GM10248 (cell line): ENCODE measurements around the gene TMEM248.
"Not testable (repeated sequence)": the region's sequence is repeated elsewhere in the genome, so short reads cannot be mapped to it uniquely, and the experiment has no call there.

Source experiments
- CTCF ChIA-PET: fragments of 300-600 bp; sonication (Branson Sonifier 250); formaldehyde crosslinking; extraction: SDS; loops from one replicate; lab custom pipeline; 2021; ENCODE audit warnings: antibody characterized with exemption; lab: Yijun Ruan, JAX
- POLR2A ChIA-PET: fragments of 350-650 bp; sonication (Branson Sonifier 250); formaldehyde crosslinking; extraction: SDS; loops from one replicate; lab custom pipeline; 2020; ENCODE audit warnings: antibody characterized with exemption; lab: Yijun Ruan, JAX
- DNase-seq: peaks from one replicate; pipeline ENCODE4 v3.0.0; 2012; ENCODE audit errors: extremely low spot score
- TF ChIP-seq, protein P1 (sequence below): IDR thresholded peaks from 2 replicates; pipeline ENCODE4 v1.5.1; 2012; ENCODE audit warnings: mild to moderate bottlenecking, low read depth; ENCODE audit errors: extremely low read depth, missing control alignments, control extremely low read depth

The TMEM248 gene, protein sequence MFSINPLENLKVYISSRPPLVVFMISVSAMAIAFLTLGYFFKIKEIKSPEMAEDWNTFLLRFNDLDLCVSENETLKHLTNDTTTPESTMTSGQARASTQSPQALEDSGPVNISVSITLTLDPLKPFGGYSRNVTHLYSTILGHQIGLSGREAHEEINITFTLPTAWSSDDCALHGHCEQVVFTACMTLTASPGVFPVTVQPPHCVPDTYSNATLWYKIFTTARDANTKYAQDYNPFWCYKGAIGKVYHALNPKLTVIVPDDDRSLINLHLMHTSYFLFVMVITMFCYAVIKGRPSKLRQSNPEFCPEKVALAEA

DNA sequence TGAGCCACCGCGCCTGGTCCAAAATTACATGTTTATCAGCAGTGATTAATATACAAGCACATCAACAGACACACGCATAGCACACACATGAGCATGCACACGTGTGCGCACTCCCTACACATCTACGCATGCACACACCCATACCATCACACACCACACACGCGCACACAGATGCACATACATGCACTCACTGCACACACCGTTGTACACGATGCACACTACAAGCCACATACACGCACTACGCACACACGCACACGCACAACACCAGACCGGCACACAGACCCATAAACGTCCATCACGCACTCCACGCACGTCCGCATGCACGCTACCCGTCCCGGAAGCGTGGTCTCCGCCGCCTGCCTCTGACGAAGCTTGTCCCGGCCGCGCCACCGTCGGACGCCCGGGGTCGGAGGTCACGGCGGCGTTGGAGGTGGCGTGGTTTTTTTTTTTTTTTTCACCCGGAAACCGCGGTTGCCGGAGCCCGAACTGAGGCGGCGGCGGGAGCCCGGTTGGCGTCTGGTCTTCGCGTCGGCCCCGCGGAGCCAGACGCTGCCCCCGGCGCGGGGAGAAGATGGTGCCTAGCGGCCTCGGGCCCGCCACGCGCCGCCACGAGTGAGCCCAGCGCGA lies at the start of gene TMEM248:
TMEM248 (plus strand) TSS at position 457 of the 627 bp plus-strand sequence. CDS start 20,641 bp downstream, outside the sequence.
- TF ChIP-seq, protein P1, sequence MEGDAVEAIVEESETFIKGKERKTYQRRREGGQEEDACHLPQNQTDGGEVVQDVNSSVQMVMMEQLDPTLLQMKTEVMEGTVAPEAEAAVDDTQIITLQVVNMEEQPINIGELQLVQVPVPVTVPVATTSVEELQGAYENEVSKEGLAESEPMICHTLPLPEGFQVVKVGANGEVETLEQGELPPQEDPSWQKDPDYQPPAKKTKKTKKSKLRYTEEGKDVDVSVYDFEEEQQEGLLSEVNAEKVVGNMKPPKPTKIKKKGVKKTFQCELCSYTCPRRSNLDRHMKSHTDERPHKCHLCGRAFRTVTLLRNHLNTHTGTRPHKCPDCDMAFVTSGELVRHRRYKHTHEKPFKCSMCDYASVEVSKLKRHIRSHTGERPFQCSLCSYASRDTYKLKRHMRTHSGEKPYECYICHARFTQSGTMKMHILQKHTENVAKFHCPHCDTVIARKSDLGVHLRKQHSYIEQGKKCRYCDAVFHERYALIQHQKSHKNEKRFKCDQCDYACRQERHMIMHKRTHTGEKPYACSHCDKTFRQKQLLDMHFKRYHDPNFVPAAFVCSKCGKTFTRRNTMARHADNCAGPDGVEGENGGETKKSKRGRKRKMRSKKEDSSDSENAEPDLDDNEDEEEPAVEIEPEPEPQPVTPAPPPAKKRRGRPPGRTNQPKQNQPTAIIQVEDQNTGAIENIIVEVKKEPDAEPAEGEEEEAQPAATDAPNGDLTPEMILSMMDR = no peak
- CTCF ChIA-PET = interaction anchor here (0.9 to 2.5 kb wide), 4 partner anchors 11 to 364 kb away, joined by 3 to 8 read pairs (median 4); no protein-coding TSS in a partner anchor
- DNase-seq = peak; percentile 88
- POLR2A ChIA-PET = interaction anchor here (0.6 to 0.7 kb wide), 2 partner anchors 41 to 125 kb away, joined by 4 to 5 read pairs; no protein-coding TSS in a partner anchor

DNA sequence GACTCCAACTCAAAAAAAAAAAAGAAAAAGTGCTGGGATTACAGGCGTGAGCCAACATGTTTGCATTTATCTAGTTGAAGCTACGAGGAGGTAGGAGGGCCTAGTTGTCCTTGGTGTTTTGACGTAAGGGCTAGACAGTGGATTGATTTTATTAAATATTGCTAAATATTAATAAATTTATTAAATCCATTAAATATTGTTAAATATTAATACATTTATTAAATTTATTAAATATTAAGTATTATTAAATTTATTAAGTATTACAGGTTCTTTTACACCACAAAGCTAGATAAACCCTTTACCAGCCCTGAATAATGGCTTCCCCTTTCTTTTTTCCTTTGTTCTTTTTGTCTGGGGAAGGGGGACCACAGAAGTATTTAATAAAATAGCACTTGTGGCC lies 47.5 kb upstream of the TMEM248 start:
- TF ChIP-seq, protein P1 = no peak
- DNase-seq = no peak
- POLR2A ChIA-PET = no interaction called here
- CTCF ChIA-PET = no interaction called here

DNA sequence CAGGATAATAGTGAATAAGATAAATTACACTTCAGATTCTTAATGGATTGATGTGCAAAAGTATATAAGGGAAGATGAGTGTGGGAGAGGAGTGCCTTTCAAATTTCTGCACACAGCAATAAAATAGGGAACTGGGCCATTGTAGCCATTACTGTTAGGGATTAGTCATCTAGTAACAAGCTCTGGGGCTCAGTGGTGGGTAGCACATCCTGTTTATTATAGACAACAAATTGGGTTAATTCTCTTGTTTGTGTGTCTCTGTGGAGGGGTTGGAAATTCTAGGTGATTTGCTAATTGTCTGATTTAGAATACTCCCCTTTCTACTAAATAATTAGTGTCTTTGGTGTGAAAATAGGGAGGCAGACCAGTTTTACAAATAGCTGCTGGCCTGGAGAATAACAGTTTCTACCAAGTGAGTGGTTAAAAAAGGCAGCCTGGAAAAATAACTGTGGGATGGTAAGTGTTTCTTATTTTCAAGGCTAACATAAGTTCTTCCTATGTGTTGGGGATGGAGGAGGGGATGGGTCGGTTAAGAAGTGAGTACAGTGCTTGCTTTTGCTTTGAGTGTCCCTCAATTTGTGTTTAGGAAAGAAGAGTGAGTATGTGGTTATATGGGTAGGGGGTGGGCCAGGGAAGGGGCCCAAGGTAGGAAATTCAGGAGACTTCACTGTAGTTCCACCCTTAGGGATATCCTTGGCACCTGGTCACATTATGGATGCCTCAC lies 43.3 kb upstream of the TMEM248 start:
- TF ChIP-seq, protein P1 = no peak
- peak; percentile 59 for DNase-seq
- CTCF ChIA-PET = interaction anchor here (1.0 to 1.4 kb wide), 4 partner anchors 12 to 80 kb away, joined by 3 to 5 read pairs (median 4); no protein-coding TSS in a partner anchor
- POLR2A ChIA-PET = no interaction called here

DNA sequence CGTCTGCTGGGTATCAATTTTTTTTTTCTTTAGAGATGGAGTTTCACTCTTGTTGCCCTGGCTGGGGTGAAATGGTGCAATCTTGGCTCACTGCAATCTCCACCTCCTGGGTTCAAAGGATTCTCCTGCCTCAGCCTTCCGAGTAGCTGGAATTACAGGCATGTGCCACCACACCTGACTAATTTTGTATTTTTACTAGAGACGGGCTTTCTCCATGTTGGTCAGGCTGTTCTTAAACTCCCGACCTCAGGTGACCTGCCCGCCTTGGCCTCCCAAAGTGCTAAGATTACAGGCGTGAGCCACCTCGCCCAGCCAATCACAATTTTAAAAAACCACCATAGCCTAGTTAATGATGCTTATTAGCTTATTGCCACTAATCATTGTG lies 42.7 kb upstream of the TMEM248 start:
- CTCF ChIA-PET = interaction anchor here (1.4 kb wide), 1 partner anchor 19 kb away, joined by 5 read pairs; no protein-coding TSS in a partner anchor

DNA sequence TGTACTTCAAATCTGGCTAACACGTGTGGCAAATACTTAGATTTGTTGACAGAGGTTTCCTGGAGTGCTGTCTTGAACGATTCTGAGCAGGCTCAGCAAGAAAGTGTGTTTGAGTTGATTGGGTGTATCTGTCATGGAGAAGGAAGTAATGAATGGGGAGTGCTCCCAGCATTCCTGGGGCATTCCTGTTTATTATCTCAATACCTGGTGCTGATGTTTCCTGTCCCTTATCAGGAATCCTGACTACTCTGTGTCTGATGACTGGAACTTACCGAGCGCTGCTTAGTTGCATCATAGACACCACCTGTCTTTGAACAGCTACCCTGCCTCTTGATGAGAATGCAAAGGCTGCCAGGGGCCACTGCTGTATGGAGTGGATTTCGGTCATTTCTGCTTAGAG lies 41.0 kb upstream of the TMEM248 start:
- TF ChIP-seq, protein P1 = no peak

More for the DNA sequence above, 42.7 kb upstream of the TMEM248 start:
- DNase-seq, POLR2A ChIA-PET: not testable (repeated sequence)

DNA sequence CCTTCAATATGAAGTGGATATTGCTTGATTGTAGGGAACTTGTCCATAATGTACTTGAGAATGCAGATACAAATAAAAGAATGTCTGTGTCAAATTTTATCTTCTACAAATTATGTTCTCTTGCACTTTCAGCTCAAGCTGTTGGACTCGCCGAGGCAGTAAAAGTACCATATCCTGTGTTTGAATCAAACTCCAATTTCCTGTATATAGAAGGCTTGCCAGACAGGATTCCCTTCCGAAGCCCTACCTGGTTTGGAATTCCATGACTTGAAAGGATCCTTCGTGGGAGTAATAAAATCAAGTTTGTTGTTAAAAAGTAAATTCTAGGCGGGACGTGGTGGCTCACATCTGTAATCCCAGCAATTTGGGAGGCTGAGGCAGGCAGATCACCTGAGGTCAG lies 40.4 kb upstream of the TMEM248 start:
- CTCF ChIA-PET = interaction anchor here (1.6 kb wide), 1 partner anchor 11 kb away, joined by 3 read pairs; no protein-coding TSS in a partner anchor
- POLR2A ChIA-PET, DNase-seq: not testable (repeated sequence)

More for the DNA sequence above, 41.0 kb upstream of the TMEM248 start:
- ChIA-PET POLR2A (no interaction called here), CTCF (interaction anchor here (1.6 kb wide), 1 partner anchor 10 kb away, joined by 3 read pairs; no protein-coding TSS in a partner anchor)
- DNase-seq = no peak

DNA sequence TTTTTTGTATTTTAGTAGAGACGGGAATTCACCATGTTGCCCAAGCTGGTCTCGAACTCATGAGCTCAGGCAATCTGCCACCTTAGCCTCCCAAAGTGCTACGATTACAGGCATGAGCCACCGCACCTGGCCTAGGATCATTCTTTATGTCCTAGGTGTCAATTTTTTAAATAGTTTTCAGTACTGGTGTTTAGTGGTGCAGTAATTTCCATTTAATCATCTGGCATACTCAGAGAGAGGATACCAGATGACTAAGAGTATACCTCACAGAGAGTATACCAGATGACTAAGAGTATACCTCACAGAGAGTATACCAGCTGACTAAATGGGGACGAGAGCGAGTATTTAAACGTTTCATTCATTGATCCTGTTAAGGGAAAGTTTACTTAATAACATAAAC lies 37.3 kb upstream of the TMEM248 start:
- TF ChIP-seq, protein P1 = no peak
- POLR2A ChIA-PET = interaction anchor here (0.7 kb wide), 1 partner anchor 18 kb away, joined by 4 read pairs; no protein-coding TSS in a partner anchor
- DNase-seq = no peak
- CTCF ChIA-PET = interaction anchor here (1.3 to 1.7 kb wide), 2 partner anchors 11 to 18 kb away, joined by 4 to 6 read pairs; no protein-coding TSS in a partner anchor

DNA sequence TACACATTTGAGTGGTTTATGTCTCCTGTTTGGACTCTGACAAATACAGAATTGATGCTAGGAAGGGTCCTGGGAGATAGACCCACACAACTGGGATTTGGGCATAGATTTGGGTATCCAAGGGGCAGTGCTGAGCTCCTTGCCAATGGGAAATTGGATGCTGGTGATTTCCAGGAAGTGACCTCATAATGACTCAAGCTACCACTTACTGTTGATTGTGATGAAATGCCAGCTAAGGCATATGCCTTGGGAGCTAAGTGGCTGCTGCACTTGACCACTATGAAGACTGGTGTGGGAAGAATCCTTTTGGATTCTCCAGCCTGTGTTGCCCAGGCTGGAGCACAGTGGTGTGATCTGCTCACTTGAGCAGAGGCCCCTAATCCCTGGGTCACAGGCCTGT lies 36.5 kb upstream of the TMEM248 start:
- POLR2A ChIA-PET = not testable (repeated sequence)
- CTCF ChIA-PET = interaction anchor here (1.3 to 1.7 kb wide), 2 partner anchors 12 to 17 kb away, joined by 4 to 6 read pairs; no protein-coding TSS in a partner anchor

More for the DNA sequence above, 36.5 kb upstream of the TMEM248 start:
- not testable (repeated sequence) for DNase-seq
